Prostate gland (tissue), 2 donors: ENCODE data around the gene GPR22.

ENCODE experiments used
- POLR2A ChIP-seq: fragments of 450-650 bp; IDR thresholded peaks from one replicate; pipeline ENCODE4 v1.6.1; 2016; ENCODE audit warnings: antibody characterized with exemption, mild to moderate bottlenecking
- TF ChIP-seq, protein P1 (sequence below), 4 experiments: fragments of 200-600 bp in 2 of 4; fragments of 450-650 bp in 2 of 4; sonication (generic) in 2 of 4; IDR thresholded peaks; 1 replicate in 3 of 4; 2 replicates in 1 of 4; pipeline ENCODE4 v1.5.1; 2016 to 2019; ENCODE audit warnings: antibody characterized with exemption in 4 of 4, mild to moderate bottlenecking in 2 of 4, moderate library complexity in 2 of 4

DNA sequence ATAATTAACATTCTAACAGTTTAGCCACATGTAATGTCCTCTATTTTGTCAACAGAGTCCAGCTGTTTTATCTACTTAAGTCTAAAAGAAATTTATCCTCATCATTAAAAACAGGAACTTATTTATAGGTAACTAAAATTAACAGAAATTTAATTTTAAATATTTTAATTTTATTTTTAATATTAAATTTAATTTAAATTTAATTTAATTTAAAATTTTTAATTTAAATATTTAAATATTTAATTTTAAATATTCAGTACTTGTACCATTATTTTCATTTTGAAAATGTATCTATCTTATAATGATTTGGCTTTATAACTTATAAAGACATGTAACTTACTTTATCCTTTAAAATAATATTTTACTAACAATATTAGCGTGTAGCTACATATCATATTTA lies 1.0 kb upstream of the GPR22 start:
- no peak for TF ChIP-seq POLR2A
- TF ChIP-seq, protein P1, sequence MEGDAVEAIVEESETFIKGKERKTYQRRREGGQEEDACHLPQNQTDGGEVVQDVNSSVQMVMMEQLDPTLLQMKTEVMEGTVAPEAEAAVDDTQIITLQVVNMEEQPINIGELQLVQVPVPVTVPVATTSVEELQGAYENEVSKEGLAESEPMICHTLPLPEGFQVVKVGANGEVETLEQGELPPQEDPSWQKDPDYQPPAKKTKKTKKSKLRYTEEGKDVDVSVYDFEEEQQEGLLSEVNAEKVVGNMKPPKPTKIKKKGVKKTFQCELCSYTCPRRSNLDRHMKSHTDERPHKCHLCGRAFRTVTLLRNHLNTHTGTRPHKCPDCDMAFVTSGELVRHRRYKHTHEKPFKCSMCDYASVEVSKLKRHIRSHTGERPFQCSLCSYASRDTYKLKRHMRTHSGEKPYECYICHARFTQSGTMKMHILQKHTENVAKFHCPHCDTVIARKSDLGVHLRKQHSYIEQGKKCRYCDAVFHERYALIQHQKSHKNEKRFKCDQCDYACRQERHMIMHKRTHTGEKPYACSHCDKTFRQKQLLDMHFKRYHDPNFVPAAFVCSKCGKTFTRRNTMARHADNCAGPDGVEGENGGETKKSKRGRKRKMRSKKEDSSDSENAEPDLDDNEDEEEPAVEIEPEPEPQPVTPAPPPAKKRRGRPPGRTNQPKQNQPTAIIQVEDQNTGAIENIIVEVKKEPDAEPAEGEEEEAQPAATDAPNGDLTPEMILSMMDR (IDR thresholded peaks at IDR 0.05) = no peak
